HG03175 (cell line): Measurements from ENCODE around the gene HCK.

Source experiments
- ATAC-seq: cut with Tn5 transposase; IDR thresholded peaks from one replicate; pipeline ENCODE4 v1.9.1; 2021; ENCODE audit warnings: mild to moderate bottlenecking, moderate library complexity; ENCODE audit not compliant: unreplicated experiment

HCK gene

GRCh38 chr20:32057656-32058184 lies 5.7 kb downstream of the HCK start:
- ATAC-seq, result no peak

- ATAC-seq, result no peak
These were observed 7.1 kb downstream of the HCK start for GRCh38 chr20:32059189-32059588.

- ATAC-seq, result peak; percentile 40
These were observed 10.7 kb downstream of the HCK start for GRCh38 chr20:32062776-32063170.

GRCh38 chr20:32063695-32064094 lies 11.7 kb downstream of the HCK start:
- no peak for ATAC-seq

- no peak for ATAC-seq
These were observed 12.6 kb downstream of the HCK start for GRCh38 chr20:32064667-32065066.

GRCh38 chr20:32067234-32067821 lies 15.3 kb downstream of the HCK start:
- ATAC-seq, result no peak

GRCh38 chr20:32068174-32068573 lies 16.1 kb downstream of the HCK start:
- ATAC-seq, result no peak

GRCh38 chr20:32069711-32070110 lies 17.7 kb downstream of the HCK start:
- ATAC-seq, result no peak

GRCh38 chr20:32070282-32070681 lies 18.2 kb downstream of the HCK start:
- ATAC-seq, result no peak

- no peak for ATAC-seq
These were observed 18.7 kb downstream of the HCK start for GRCh38 chr20:32070690-32071213.

- no peak for ATAC-seq
These were observed 19.5 kb downstream of the HCK start for GRCh38 chr20:32071395-32072167.

GRCh38 chr20:32072168-32072750 lies 20.2 kb downstream of the HCK start:
- no peak for ATAC-seq

- ATAC-seq, result no peak
These were observed 23.5 kb downstream of the HCK start for GRCh38 chr20:32075534-32075933.

- ATAC-seq, result no peak
These were observed 25.1 kb downstream of the HCK start for GRCh38 chr20:32077190-32077589.

GRCh38 chr20:32078322-32078721 lies 26.3 kb downstream of the HCK start:
- ATAC-seq, result no peak

GRCh38 chr20:32078791-32079190 lies 26.7 kb downstream of the HCK start:
- ATAC-seq, result no peak

- no peak for ATAC-seq
These were observed 27.6 kb downstream of the HCK start for GRCh38 chr20:32079655-32080109.

- no peak for ATAC-seq
These were observed 28.7 kb downstream of the HCK start for GRCh38 chr20:32080783-32081182.

- ATAC-seq, result no peak
These were observed 31.4 kb downstream of the HCK start for GRCh38 chr20:32083469-32083868.

- no peak for ATAC-seq
These were observed 35.0 kb downstream of the HCK start for GRCh38 chr20:32087070-32087469.

GRCh38 chr20:32088759-32089158 lies 36.7 kb downstream of the HCK start:
- no peak for ATAC-seq
